Vagina (tissue), 2 donors: ENCODE data around the gene MACF1. TPM values are rescaled to one million over a fixed set of nuclear protein-coding genes. Genes with fewer than 3 reads are reported as not detected.

Experiments
- DNase-seq, 2 donors: peaks; one replicate each; pipeline ENCODE4 v3.0.0-alpha.2; 2017; ENCODE audit errors: extremely low spot score in 2 of 2
- H3K27ac ChIP-seq: fragments of 200-600 bp; sonication (generic); one replicate; pipeline ENCODE4 v1.5.1; 2019
- H3K27me3 ChIP-seq: fragments of 200-600 bp; sonication (generic); one replicate; pipeline ENCODE4 v1.5.1; 2019
- H3K36me3 ChIP-seq, 2 donors: fragments of 200-600 bp; sonication (generic); one replicate each; pipeline ENCODE4 v1.5.1; 2017 to 2019
- H3K4me1 ChIP-seq: fragments of 200-600 bp; sonication (generic); one replicate; pipeline ENCODE4 v1.5.1; 2019
- H3K4me3 ChIP-seq, 2 donors: fragments of 200-600 bp; sonication (generic); 1 replicate in 1 of 2; 2 replicates in 1 of 2; pipeline ENCODE4 v1.5.1; 2016 to 2019
- H3K9me3 ChIP-seq: fragments of 200-600 bp; sonication (generic); one replicate; pipeline ENCODE4 v1.5.1; 2019
- POLR2A ChIP-seq, 2 donors: fragments of 450-650 bp; IDR thresholded peaks; one replicate each; pipeline ENCODE4 v1.6.1; 2017; ENCODE audit warnings: antibody characterized with exemption in 2 of 2, mild to moderate bottlenecking in 2 of 2, moderate library complexity in 2 of 2
- POLR2AphosphoS5 ChIP-seq, 2 donors: sonication (generic); formaldehyde crosslinking; IDR thresholded peaks; one replicate each; pipeline ENCODE4 v1.9.0; 2017; ENCODE audit warnings: antibody characterized with exemption in 2 of 2, mild to moderate bottlenecking in 2 of 2, low read depth in 1 of 2; ENCODE audit not compliant: insufficient read depth in 1 of 2
- intact Hi-C: fragments of 100-400 bp; cut with DNase I; formaldehyde crosslinking; loops from one replicate; pipeline ENCODE4 v1.15.1; 2023
- total RNA-seq: library from RNA; depleted of rRNA; stranded (reverse); fragments of >200 nt; gene quantifications from one replicate; pipeline ENCODE4 v1.2.3, GENCODE V29; 2016
- TF ChIP-seq, protein P1 (sequence below), 3 experiments: fragments of 450-650 bp in 2 of 3; fragments of 200-600 bp in 1 of 3; sonication (generic) in 1 of 3; IDR thresholded peaks; one replicate each; pipeline ENCODE4 v1.5.1; 2017 to 2019; ENCODE audit warnings: antibody characterized with exemption in 3 of 3, mild to moderate bottlenecking in 2 of 3, moderate library complexity in 2 of 3

MACF1 gene
- total RNA-seq, 1 donor from 2014 or later = 291 TPM

GRCh38 chr1:39220891-39221870 lies 16.7 kb downstream of the MACF1 start:
- intact Hi-C loops = no loop called here
- DNase-seq = no peak
- H3K4me1 ChIP-seq = peaks cover 36% of the 10 kb centered on the region

GRCh38 chr1:39224295-39224829 lies 19.9 kb downstream of the MACF1 start:
- no peak overlapping the region for H3K27ac ChIP-seq
- peaks cover 22% of the 10 kb centered on the region for H3K4me1 ChIP-seq
- no peaks in the 10 kb centered on the region for H3K9me3 ChIP-seq

More at GRCh38 chr1:39220891-39221870, 16.7 kb downstream of the MACF1 start:
- H3K27ac ChIP-seq = no peak overlapping the region
- TF ChIP-seq, protein P1, sequence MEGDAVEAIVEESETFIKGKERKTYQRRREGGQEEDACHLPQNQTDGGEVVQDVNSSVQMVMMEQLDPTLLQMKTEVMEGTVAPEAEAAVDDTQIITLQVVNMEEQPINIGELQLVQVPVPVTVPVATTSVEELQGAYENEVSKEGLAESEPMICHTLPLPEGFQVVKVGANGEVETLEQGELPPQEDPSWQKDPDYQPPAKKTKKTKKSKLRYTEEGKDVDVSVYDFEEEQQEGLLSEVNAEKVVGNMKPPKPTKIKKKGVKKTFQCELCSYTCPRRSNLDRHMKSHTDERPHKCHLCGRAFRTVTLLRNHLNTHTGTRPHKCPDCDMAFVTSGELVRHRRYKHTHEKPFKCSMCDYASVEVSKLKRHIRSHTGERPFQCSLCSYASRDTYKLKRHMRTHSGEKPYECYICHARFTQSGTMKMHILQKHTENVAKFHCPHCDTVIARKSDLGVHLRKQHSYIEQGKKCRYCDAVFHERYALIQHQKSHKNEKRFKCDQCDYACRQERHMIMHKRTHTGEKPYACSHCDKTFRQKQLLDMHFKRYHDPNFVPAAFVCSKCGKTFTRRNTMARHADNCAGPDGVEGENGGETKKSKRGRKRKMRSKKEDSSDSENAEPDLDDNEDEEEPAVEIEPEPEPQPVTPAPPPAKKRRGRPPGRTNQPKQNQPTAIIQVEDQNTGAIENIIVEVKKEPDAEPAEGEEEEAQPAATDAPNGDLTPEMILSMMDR (IDR thresholded peaks at IDR 0.05) = no peak
- no peak for TF ChIP-seq POLR2A (IDR thresholded peaks at IDR 0.05)
- TF ChIP-seq POLR2AphosphoS5 (IDR thresholded peaks at IDR 0.05; ENCODE audit: insufficient read depth in 1 of 2, low read depth in 1 of 2) = no peak
- no peaks in the 10 kb centered on the region for H3K9me3 ChIP-seq
- no peaks in the 10 kb centered on the region for H3K27me3 ChIP-seq
- no peaks in the 10 kb centered on the region for H3K36me3 ChIP-seq
- no peak overlapping the region for H3K4me3 ChIP-seq

GRCh38 chr1:39226836-39227235 lies 22.3 kb downstream of the MACF1 start:
- intact Hi-C loops = no loop called here
- Histone ChIP-seq H3K4me1 (peaks cover 30% of the 10 kb centered on the region), H3K36me3 (no peaks in the 10 kb centered on the region), H3K27ac (no peak overlapping the region), H3K4me3 (no peak overlapping the region), H3K9me3 (no peaks in the 10 kb centered on the region), H3K27me3 (no peaks in the 10 kb centered on the region)
- TF ChIP-seq, protein P1 (IDR thresholded peaks at IDR 0.05) = no peak
- TF ChIP-seq POLR2A (IDR thresholded peaks at IDR 0.05) (no peak), POLR2AphosphoS5 (IDR thresholded peaks at IDR 0.05; ENCODE audit: insufficient read depth in 1 of 2, low read depth in 1 of 2) (no peak)
- DNase-seq = no peak

More at GRCh38 chr1:39224295-39224829, 19.9 kb downstream of the MACF1 start:
- Histone ChIP-seq H3K36me3 (no peaks in the 10 kb centered on the region), H3K4me3 (no peak overlapping the region), H3K27me3 (no peaks in the 10 kb centered on the region)
- TF ChIP-seq POLR2A (IDR thresholded peaks at IDR 0.05) (no peak), POLR2AphosphoS5 (IDR thresholded peaks at IDR 0.05; ENCODE audit: insufficient read depth in 1 of 2, low read depth in 1 of 2) (no peak)
- TF ChIP-seq, protein P1 (IDR thresholded peaks at IDR 0.05) = no peak
- intact Hi-C loops = no loop called here
- DNase-seq = no peak

DNA sequence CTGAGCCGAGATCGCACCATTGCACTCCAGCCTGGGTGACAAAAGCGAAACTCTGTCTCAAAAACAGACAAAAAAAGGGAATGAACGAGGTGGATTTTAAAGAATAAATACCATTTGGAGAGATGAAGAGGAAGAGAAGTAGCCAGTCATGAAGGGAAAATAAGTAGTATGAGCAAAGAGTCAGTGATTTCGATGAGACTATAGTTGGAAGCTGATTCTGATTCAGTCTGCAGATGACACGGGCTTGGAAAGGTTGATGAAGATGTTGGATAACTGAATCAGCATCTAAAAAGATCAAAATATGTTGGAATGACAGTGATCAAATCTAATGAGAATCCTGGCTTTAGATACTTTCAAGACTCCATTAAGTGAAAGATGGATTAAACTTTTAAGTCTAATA lies 23.8 kb downstream of the MACF1 start:
- Histone ChIP-seq H3K27me3 (no peaks in the 10 kb centered on the region), H3K36me3 (peaks cover 0 to 3% of the 10 kb centered on the region in 2 donors), H3K9me3 (no peaks in the 10 kb centered on the region), H3K27ac (no peak overlapping the region), H3K4me3 (no peak overlapping the region), H3K4me1 (peaks cover 25% of the 10 kb centered on the region)
- no peak for DNase-seq
- intact Hi-C loops = no loop called here
- TF ChIP-seq POLR2AphosphoS5 (IDR thresholded peaks at IDR 0.05; ENCODE audit: insufficient read depth in 1 of 2, low read depth in 1 of 2) (no peak), POLR2A (IDR thresholded peaks at IDR 0.05) (no peak)
- TF ChIP-seq, protein P1 (IDR thresholded peaks at IDR 0.05) = no peak
